Body of pancreas (tissue), 4 donors: ENCODE measurements around the gene DNAJC13.

Experiments used
- POLR2A ChIP-seq, 3 donors: fragments of 450-650 bp; IDR thresholded peaks; one replicate each; pipeline ENCODE4 v1.6.1; 2016; ENCODE audit warnings: antibody characterized with exemption in 3 of 3, mild to moderate bottlenecking in 2 of 3
- TF ChIP-seq, protein P1 (sequence below), 7 experiments: fragments of 450-650 bp in 4 of 7; fragments of 200-600 bp in 3 of 7; sonication (generic) in 3 of 7; IDR thresholded peaks; one replicate each; pipeline ENCODE4 v1.5.1; 2016 to 2019; ENCODE audit warnings: antibody characterized with exemption in 7 of 7

DNA sequence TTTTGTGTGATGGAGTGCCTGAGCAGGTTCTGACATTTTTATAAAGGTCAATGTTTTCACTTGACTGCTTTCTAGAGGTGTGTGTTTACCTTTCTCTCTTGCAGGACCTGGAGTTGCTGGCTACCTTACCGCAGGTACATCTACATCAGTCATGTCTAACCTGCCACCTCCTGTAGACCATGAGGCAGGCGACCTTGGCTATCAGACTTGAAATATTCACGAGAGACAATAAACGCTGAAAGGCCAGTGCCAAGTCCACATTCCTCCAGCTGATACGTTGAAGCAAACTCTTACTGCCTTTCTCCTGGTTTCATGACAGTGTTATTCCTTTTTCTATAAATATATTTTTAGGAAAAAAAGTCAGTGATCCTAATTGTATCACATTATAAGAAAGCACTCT is 120.8 kb downstream of the DNAJC13 start:
- TF ChIP-seq POLR2A (IDR thresholded peaks at IDR 0.05) = no peak
- TF ChIP-seq, protein P1, sequence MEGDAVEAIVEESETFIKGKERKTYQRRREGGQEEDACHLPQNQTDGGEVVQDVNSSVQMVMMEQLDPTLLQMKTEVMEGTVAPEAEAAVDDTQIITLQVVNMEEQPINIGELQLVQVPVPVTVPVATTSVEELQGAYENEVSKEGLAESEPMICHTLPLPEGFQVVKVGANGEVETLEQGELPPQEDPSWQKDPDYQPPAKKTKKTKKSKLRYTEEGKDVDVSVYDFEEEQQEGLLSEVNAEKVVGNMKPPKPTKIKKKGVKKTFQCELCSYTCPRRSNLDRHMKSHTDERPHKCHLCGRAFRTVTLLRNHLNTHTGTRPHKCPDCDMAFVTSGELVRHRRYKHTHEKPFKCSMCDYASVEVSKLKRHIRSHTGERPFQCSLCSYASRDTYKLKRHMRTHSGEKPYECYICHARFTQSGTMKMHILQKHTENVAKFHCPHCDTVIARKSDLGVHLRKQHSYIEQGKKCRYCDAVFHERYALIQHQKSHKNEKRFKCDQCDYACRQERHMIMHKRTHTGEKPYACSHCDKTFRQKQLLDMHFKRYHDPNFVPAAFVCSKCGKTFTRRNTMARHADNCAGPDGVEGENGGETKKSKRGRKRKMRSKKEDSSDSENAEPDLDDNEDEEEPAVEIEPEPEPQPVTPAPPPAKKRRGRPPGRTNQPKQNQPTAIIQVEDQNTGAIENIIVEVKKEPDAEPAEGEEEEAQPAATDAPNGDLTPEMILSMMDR (IDR thresholded peaks at IDR 0.05) = no peak
